ENCODE measurements around the gene DGAT2L6. TPM values are rescaled to one million over a fixed set of nuclear protein-coding genes. Genes with fewer than 3 reads are reported as not detected.

DGAT2L6 gene, protein sequence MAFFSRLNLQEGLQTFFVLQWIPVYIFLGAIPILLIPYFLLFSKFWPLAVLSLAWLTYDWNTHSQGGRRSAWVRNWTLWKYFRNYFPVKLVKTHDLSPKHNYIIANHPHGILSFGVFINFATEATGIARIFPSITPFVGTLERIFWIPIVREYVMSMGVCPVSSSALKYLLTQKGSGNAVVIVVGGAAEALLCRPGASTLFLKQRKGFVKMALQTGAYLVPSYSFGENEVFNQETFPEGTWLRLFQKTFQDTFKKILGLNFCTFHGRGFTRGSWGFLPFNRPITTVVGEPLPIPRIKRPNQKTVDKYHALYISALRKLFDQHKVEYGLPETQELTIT
- polyA plus RNA-seq (2013, experiment 1 of 2; ENCODE audit: insufficient read length) = not detected
- polyA plus RNA-seq (2013, experiment 2 of 2; ENCODE audit: insufficient read length) = not detected

DNA sequence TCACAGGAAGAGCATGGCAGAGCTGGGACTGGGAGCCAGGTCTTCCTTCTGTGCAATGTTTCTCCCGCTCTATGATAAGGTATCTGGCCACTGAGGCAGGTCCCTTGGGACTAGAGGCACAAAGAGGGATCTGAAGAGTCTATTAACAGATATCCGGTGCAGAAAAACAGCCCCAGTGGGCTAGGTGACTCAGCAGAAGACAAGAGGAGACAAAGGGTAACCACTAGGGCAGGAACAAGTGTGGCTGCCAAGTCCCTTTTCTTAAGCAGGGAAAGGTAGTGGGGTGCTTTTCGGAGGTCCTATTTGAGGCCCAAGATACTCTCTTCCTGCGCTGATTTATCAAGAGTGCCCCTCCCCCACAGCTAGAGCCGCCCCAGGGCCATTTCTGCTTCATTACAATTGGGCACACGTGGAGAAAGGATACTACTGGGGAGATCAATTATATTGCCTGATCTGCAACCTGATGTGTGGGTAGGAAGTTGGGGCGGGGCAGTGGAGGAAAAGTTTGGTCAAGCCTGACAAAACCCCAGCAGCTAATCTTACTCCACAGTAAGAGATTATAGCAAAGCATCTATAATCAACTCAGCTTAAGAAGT lies at the start of gene DGAT2L6:
TSS of gene DGAT2L6 (plus strand) at position 546 of the 596 bp plus-strand sequence. CDS start 100 bp downstream, outside the sequence.
- DNase-seq = peak; percentile 31

GRCh38 chrX:70128071-70128470 lies 49.2 kb upstream of the DGAT2L6 start:
- DNase-seq = no peak

- no peak for DNase-seq
Observed at GRCh38 chrX:70129816-70130215, 47.5 kb upstream of the DGAT2L6 start.

- no peak for DNase-seq
Observed at GRCh38 chrX:70132224-70132623, 45.1 kb upstream of the DGAT2L6 start.

DNA sequence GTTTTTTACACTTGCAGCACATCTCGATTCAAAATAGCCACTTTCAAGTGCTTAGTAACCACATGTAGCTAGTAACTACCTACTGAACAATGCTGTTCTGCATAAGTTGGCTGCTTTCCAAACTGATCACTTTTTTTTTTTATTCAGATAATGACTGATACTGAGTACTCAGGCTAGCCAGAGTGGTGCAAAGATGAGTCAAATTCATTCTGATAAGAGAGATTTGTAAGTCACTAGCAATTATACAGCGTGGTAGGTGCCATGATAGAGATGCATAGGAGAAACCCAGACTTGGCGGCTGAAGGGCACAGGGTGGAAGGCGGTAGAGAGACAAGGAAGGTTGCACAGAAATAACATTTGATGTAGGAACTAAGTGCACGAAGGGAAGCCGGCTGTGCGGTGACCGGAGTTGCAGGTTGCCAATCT lies 44.4 kb upstream of the DGAT2L6 start:
- no peak for DNase-seq

DNA sequence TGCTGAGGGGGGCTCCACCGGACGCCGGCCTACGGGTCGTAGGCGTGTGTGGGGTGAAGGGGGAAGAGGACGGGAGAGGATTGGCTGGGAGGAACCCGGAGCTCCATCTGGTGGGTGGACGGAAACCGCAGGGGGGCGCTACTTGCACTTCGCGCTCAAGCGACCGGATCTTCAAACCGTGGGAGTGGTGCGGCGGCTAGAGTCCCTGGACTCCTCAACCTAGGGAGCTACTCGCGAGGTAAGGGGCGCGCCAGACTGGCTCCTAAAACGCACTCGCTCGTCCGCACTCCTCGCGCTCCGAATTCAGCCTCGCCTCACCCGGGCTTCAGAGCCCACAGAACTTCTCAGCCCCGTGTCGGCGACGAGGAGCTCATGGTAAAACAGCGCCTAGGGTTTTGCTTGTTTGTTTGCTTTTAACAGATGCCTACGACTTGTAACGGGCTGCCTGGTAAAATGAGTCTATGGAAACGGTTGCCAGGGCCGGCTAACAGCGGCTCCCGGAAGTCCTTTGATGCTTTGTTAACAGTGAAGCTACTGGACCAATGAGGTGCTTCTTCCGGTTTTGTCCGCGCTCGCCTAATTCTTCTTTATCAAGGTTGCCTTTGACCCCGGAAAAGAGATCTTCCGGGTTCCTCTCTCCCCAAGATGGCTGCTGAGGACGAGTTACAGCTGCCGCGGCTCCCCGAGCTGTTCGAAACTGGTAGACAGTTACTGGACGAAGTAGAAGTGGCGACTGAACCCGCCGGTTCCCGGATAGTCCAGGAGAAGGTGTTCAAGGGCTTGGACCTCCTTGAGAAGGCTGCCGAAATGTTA lies 43.8 kb upstream of the DGAT2L6 start, which contains the start of gene IGBP1:
TSS of gene IGBP1 (plus strand) at position 145 of the 813 bp plus-strand sequence. CDS start at position 646, 501 bp downstream.
- peak; percentile 87 for DNase-seq

DNA sequence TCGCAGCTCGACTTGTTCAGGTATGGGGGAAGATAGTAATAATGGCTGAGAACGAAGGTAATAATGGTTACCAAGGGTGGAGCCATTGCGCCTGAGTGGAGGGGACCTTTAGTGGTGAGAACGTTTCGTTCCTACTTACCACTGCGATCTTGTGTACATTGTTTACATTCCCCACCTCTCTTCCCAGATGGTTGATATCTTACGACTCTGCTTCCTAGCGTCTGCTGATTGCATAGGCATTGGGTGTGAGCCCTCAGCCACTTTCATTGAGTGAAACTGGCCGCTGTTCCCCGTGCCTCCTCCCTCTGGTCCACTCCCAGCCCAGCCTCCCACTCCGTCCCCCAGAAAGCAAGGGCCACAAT lies 43.2 kb upstream of the DGAT2L6 start:
- peak; percentile 5 for DNase-seq

GRCh38 chrX:70138622-70139021 lies 38.7 kb upstream of the DGAT2L6 start:
- DNase-seq = no peak

DNA sequence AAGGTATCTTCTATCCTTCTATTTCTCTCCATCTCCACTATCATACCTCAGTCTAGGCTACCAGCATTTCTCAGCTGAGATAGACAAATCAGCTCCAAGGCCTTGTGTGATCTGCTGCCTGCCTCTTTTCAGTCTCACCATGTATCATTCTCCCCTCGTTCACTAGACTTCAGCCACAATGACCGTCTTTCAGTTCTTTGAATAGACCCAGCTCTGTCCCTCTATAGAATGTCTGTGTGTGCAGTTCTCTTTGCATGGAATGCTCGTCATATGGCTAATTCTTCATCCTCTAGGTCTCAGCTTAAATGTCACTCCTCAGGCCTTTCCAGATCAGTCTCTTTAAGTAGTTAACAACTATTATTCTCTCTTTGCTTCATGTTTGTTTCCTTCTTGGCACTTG lies 37.5 kb upstream of the DGAT2L6 start:
- no peak for DNase-seq

DNA sequence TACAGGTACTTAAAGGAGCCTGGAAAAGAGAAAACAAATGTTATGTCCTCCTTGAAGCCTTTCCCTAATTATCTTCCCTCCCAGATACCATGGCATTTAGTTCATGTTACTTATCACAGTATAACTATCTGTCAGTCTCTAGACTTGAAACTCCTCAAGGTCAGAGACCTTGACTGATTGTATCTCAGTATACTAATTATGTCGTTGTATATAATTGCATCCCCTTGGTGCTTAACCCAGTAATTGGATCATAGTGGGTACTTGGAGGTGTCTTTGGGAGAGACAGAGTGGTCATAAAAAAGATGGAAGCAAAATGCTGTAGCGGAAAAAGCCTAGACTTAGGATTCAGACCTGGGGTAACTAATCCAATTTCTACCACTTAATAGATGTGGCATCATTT lies 35.9 kb upstream of the DGAT2L6 start:
- no peak for DNase-seq

DNA sequence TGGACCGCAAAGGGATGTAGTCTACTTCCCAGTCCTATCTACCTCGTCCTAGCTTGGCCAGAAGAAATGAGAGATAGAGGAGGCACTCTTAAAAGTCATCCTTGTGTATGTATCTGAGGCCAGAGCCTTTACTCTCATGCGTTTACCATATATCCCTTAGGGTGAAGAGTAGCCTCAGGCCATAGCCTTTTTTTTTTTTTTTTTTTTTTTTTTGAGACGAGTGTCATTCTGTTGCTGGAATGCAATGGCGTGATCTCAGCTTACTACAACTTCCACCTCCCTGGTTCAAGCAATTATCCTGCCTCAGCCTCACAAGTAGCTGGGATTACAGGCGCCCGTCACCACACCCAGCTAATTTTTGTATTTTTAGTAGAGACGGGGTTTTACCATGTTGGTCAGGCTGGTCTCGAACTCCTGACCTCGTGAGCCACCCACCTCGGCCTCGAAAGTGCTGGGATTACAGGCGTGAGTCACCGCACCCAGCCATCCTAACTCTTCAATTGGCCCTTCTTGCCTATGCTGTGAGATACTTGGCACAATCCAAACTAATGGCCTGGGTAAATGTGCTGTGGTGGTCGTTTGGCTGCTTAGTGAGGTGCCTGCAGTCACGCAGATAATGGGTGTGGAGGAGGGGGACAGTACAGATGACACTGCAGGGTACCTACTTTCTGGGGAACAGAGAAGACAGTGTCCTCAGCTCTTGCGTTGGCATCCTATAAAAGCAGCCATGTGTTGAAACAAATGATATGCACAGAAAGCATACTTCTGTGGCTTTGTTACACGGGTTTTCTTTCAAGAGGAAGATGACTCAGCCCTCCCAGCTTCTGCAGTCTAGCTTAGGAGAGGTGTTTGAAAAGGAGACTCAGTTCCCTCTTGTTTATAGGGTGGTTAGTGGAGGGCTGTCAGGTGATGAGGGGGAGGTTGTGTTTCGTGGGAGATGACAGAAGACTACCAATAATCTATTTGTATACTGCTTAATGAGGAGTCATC lies 10.4 kb upstream of the DGAT2L6 start:
- DNase-seq = peak; percentile 59

GRCh38 chrX:70168238-70169188 lies 8.8 kb upstream of the DGAT2L6 start:
- DNase-seq = peak; percentile 82

- no peak for DNase-seq
Observed at GRCh38 chrX:70169281-70169680, 8.0 kb upstream of the DGAT2L6 start.

GRCh38 chrX:70171624-70172023 lies 5.7 kb upstream of the DGAT2L6 start:
- DNase-seq = peak; percentile 4

- DNase-seq = peak; percentile 29
Observed at GRCh38 chrX:70172221-70172620, 5.1 kb upstream of the DGAT2L6 start.

- DNase-seq = no peak
Observed at GRCh38 chrX:70172964-70173363, 4.3 kb upstream of the DGAT2L6 start.

DNA sequence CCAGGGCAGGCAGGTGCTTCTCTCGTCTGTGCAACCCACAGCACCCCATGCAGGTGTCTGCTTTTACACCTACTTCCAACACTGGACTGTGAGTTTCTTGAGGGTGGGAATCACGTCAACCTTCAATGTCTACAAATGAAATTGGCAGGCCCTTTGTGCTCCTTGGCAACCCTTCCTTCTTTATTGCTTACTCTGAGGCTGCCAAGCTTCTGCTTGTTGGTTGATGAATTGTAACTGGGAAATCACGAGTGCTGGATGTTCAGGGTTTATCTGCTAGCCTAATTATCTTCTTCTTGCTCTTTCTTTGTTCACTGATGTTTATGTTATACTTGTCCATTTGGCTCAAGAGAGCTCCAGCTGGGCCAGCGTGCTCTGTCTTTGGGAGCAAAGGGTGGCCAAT lies 2.5 kb upstream of the DGAT2L6 start:
- no peak for DNase-seq

GRCh38 chrX:70175338-70175737 lies 1.9 kb upstream of the DGAT2L6 start:
- DNase-seq = no peak

DNA sequence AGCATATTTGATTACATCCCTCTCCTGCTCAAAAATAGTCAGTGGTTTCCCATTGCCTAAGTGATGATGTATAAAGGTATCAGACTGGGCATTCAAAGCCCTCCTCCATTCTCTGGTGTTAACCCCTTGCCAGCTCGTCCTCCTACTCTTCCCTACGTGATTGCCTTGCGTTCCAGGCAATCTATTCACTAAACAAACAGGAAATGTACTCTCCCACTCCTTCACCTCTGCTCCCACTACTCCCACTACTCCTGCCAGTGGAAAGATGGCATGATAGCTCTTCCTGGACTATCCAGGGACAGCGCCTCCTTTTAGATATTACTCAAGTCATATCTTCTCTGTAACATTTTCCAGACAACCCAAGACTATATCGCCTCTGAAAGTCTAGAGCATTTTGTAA lies 5.8 kb downstream of the DGAT2L6 start:
- no peak for DNase-seq

DNA sequence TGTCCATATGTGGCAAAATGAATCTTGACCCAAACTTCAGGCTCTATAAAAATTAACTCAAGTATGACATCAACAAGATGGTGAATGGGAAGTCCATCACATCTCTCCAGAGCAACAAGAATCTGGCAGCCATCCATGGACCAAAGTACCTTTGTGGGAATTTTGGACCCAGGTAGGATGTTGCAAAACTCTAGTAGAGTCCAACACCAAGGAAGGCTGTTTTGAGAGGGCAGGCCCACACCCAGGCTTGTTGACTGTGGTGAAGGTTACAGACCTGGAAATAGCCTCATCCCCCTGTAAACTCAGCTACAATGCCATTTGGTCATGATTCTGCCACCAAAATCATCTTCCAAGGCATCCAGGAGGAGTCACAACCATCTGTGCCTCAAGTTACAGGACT lies 12.9 kb downstream of the DGAT2L6 start:
- DNase-seq = no peak

Measured in fibroblast of skin of back (primary cell).